Skeletal muscle cell (primary cell): Measurements from ENCODE around the gene CADPS2.

ENCODE experiments used
- DNase-seq: peaks from one replicate; pipeline ENCODE4 v3.0.0-alpha.2; 2010; ENCODE audit warnings: low read depth
- H3K4me3 ChIP-seq: 2 replicates; pipeline ENCODE4 v1.5.1; 2011; ENCODE audit warnings: low read depth, mild to moderate bottlenecking, control low read depth, low read length, moderate library complexity

CADPS2 gene

DNA sequence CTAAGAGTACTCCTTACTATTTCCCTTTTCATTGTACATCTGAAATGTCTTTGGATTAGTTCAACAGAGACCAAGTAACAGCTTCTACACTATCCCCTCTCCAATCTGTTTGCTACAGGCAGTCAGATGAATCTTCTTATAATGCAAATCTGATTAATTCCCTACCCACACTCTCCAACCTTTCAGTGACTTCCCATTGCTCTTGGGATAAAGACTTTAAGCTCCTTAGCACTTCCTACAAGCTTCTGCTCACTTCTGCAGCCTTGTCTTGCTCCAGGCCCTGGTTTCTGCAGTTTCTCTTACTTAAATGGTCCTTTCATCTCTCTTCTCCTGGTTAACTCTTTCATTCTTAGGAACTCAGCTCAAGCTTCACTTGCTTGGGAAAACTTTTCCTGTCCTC, 516.5 kb downstream of the CADPS2 start:
- no peak for DNase-seq
- H3K4me3 ChIP-seq = no peak overlapping the region

DNA sequence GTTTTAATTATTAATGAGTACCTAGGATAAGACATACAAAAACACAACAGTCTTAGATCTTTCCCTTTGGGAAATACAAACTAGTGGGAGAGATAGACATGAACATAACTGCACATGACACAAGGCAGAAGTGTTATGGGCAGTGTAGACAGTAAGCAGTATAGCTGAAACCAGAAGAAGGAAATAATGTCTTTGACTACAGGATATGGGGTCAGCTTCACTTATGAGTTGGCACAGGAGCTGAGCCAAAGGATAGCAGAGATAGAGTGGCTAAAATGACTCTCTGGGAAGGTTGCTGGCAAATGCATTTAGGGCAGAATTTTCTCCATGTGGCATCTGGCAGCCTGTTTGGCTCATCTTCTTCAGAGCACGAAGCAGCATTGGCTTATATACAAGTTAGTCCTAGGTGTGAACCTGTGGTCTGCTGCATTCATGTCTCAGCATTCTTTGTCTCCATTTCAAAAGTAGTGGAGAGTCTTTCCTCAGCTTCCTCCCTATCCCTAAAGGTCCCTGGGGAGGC, 521.4 kb downstream of the CADPS2 start:
- H3K4me3 ChIP-seq = no peak overlapping the region
- DNase-seq = no peak

DNA sequence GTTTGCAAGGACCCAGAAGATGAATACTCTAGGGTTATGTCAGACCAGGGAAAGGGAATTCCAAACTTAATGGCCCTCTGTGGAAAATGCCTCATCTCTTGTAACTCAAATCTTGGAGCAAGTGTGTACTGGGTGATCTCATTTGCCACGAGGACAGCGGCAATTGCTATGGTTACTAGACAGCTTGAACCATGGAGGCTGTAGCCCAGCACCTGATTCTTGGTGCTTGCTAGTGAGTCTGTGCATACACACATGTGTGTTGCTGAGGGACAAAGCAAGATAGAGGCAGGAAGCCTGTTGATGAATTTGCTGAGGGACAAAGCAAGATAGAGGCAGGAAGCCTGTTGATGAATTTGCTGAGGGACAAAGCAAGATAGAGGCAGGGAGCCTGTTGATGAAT, 523.1 kb downstream of the CADPS2 start:
- no peak for DNase-seq
- H3K4me3 ChIP-seq = no peak overlapping the region

DNA sequence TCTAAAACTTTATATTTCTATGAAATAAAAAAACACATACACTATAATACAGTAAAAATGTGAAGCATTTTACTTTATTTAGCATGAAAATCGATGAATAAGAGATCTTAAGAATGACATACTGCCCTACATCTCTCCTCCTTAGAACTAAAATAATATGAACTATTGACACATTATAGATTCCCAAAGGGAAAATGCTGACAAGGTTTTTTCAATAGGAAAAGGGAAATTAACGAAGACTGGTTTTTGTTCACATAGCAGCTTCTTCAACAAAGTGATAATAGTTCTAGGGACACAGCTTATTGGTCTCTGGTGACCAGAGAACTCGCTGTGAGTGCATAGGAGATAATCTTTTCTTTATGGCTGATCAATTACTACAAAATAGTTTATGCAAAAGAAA, 523.8 kb downstream of the CADPS2 start:
- H3K4me3 ChIP-seq = no peak overlapping the region
- DNase-seq = no peak

DNA sequence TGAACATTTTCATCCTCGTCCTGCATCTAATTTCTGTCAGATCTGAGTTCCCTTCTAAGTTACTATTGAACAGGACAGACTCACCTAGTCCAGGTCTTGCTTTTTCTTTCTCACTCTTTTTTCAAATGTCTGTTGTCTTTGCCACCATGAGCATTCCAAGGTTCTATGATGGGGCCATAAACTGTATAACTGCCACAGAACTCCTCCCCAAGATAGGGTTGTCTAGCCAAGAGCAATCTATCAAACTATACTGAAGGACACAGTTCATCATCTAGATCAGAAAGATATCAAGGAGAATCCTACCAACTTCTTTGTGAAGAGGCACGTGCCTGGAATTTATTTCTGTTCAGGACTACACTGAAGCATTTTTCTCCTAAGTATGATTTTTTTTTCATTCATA, 531.6 kb downstream of the CADPS2 start:
- H3K4me3 ChIP-seq = no peak overlapping the region
- no peak for DNase-seq

DNA sequence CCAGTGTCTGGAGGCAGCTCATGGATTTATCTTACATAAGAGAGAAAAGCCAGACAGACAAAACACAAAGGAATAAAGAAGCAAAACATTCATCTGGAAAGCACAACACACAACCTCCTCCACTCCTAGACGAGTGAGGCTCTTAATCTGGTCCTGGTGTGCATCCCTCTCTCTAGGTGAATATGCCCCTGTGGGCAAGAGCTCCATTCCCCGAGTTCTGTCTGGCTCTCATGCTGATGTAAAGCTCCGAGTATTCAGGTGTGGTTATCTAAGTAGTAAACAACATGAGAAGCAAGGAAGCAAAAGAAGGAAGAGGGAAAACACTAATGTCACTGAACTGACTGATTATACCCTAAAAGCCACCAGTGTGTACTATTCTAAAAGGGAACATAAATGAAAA, 533.8 kb downstream of the CADPS2 start:
- H3K4me3 ChIP-seq = no peak overlapping the region
- no peak for DNase-seq

DNA sequence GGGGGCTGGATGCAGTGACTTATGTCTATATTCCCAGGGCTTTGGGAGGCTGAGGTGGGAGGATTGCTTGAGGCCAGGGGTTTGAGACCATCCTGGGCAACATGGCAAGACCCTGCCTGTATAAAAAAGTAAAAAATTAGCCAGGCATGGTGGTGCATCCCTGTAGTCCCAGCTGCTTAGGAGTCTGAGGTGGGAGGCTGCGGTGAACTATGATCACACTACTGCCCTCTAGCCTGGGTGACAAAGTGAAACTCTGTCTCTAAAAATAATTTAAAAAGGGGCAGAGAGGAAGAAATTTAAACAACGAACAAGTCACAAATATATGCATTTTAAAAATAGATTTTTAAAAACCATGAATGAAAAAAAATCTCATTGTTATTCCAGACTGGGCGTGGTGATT, 535.6 kb downstream of the CADPS2 start:
- no peak overlapping the region for H3K4me3 ChIP-seq

DNA sequence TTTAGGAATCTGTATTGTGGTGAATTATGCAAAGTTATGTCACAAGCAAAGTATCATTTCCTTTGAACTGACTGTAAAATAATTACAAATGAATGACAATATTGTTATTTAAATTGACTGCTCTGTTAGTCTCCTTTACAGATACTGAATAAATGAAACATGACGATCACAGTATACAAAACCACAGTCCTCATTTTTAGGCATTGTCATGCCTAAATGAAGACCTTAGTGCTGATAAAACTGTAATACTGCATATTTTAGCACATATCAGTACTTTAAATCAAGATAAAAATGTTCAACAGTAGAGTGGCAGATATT, 542.0 kb downstream of the CADPS2 start:
- DNase-seq = no peak
- no peak overlapping the region for H3K4me3 ChIP-seq

More for the DNA sequence above, 535.6 kb downstream of the CADPS2 start:
- DNase-seq = no peak

DNA sequence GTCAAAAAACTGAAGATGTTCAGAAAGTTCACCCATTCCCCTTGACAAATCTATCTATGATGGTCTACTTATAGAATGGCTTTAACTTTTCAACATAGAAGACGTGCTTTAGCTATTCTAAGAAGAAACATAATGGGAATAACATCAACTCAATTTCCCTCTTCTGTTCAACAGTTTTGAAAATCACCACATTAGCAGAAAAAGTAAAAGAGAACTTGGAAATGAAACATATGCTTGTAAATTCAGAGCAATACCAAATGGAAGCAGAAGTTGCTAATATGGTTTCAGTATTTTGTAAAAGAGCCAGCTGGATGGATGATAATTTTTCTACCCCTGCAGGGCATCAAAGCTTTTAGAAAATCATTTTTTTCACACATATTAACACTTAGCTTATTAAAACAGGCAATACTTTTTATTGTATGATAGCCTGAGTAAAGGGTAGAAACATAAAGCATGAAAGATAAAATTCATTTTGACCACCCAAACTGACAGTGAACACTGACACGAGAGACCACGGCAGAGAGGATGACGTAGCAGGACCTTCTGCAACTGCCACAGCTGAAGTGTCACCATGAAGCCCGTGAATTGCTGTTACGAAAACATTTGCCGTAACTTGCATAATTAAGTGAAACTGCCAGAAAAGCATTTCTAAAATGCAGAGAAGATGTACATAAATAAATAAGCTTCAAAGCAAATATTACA, 542.5 kb downstream of the CADPS2 start:
- H3K4me3 ChIP-seq = no peak overlapping the region
- DNase-seq = no peak

DNA sequence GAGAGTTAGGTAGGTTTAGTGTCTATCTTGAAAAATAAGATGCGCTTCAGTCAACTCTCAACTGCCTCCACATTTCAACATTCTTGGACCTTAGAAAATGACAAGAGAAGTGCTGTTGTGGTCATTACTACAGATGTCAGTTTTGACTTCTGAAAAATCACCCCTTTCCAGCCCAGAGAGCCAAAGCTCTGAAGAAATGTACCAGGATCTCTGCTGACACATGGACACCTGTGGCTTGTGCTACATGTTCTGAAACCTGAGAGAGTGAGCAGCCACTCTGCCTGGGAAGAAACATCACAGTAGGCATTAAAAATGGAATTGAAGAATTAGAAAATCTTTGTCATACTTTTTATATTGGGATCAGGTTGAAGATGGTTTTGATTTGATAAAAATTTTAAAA, 545.8 kb downstream of the CADPS2 start:
- no peak for DNase-seq
- H3K4me3 ChIP-seq = no peak overlapping the region

DNA sequence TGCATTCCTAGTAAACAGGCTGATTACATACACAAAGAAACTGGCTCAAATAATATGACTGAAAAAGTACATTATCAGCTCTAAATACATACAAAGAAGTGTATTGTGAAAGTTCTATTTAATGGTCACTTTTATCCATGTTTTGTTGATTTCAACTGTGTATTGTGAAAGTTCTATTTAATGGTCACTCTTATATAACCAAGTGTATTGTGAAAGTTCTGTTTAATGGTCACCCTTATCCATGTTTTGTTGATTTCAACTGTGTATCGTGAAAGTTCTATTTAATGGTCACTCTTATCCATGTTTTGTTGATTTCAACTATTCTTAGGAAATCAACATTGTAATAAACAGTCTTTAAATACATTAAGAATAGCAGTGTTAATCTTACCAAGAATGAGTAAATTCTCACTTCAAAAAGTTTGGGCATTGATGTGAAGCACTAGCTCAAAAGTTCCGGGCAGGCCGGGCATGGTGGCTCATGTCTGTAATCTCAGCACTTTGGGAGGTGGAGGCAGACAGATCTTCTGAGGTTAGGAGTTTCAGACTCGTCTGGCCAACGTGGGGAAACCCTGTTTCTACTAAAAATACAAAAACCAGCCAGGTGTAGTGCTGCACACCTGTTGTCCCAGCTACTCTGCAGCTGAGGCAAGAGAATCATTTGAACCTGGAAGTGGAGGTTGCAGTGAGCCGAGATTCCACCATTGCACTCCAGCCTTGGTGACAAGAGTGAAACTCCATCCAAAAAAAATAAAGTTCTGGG, 546.9 kb downstream of the CADPS2 start:
- no peak for DNase-seq
- no peak overlapping the region for H3K4me3 ChIP-seq

DNA sequence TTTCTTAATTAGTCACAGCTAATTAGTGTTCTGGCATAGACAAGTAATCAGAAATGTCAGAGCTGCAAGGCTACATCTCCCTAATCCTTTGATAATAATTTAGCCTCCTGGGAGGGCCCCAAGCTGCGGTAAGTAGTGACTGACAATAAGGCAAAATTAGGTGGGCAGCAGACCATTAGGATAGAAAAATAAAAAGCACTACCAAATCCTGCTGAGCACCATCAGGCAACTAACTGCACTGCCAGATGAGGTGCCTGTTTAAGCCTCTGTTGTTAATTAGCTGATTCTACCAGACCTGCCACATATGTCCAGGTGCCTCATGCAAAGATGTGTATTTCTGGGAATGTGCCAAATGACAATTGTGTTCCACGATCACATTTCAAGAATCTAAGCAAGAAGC, 549.2 kb downstream of the CADPS2 start:
- no peak for DNase-seq
- no peak overlapping the region for H3K4me3 ChIP-seq

DNA sequence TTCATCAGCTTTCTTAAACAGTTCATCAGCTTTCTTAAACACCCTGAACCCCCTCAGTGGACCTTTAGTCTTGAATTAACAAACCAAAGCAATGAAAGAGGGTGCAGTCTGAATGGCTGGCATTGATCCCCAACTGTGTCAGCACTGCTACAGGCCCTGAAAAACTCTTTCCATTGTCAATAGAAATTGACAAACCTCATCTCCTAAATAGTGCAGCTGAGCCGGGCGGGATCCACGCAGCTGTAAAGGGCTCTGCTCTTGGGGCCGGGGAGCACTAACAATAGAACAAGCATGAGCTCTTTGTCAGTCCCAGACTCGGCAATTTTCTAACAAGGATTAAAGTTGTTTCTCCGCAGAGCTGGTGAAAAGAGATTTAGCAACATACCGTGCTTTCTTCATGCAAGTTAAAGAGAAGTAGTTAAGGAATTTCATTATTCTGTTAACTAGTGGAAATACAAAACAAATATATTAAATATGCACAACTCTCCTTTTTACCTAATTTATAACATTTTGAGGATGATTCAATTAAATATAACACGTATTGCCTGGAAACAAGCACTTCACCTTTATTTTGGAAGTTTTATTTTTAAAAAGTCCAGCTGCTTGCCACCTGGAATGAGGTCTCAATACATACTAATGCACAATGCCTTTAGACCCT, 557.0 kb downstream of the CADPS2 start:
- no peak overlapping the region for H3K4me3 ChIP-seq
- no peak for DNase-seq

DNA sequence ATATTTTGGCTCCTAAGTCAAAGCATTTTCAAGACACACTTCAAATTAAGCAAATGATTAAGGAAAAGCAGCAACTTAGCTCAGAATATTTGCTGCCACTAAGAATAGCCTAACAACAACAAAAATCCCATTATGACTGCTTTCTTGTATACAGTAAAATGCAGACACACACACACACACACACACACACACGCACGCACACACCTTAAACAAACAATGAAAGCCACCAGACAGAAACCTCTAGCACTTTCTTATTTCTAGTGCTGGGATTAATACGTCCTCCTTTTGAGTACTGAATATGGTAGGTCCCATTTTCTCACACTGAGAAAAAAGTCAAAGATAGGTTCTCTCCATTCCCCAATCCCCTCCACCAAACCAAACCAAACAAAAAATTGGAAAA, 558.3 kb downstream of the CADPS2 start:
- H3K4me3 ChIP-seq = no peak overlapping the region
- no peak for DNase-seq

DNA sequence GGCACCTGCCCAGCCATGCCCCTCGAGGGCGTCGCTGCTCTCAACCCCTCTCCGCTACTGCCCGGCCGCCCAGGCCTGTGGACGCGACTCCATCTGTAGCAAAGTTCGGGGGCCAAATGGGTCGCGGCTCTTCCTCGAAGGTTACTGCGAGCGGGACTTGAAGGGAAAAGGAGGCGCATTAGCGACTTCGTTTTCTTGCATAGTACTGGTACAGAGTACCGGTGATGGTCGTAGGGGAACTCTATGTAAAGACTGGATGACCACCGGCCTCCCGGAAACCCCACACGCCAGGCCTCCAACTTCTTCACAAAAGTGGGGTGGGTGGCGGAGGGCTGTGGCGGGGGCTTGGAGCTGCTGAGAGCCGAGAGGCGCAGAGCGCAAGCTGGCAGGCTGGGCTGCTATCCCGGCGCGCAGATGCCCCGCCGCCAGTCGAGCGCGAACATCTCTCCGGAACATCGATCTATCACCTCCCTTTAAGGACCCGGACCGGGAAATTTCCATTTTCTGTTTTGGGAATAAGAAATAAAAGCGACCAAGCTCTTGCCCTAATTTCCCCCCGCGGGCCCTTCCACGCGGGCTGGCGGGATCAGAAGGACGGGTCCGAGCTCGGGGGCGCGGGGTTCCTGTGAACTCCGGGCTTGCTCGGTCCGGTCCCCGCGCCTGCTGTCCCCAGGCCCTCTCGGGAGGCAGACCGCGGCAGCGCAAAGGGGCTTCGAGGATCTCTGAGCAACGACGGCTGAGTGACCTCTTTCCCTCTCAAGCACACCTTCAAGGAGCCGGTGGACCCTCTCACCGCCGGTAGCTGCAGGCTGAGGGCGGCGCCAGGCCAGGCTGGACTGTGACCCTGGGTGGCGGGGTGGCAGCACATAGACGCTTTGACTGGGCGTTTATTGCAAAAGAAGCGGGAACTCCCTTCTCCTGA, 569.5 kb downstream of the CADPS2 start:
- DNase-seq = no peak

DNA sequence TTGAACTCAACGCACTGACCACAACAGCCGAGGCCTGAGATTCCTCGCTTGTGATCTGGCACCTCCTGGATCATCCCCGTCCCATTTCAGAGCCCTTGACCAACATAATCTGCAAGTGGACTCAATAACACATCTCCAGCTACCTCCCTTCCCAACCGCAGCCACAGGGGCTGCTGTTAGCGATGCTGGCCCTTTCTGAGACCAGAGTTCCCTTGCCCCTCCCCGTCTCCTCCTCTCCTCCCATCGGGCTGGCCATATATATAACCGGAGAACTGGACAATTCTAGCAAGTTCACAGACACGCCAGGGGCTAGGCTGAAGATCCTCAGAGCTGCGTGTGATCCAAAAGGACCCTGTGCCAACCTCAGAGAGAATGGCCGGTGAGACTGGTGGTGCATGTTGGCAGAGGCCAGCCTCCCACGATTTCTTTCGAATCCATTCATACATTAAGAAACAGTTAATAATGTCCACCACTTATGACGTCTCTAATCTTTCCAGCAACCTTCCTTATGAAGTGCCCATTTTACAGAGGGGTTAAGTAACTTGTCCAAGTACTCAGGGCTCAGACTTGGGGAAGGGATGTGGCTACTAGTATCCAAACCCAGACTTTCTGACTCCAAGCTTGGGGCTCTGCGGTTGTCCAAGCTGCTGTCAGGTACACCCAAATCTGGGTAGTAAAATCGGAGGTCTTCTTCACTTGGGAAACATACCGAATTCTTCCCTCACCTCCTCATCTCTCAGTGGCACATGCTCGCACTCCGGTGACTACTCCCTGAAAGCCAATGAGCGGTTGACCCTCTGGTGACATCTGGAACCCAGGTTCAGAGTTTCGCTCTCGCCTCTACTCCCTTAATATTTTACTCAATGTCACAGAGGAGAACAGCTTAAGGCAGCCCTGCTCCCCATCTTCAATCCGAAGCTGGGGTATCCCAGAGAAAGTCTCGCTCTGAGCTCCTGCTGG, 570.5 kb downstream of the CADPS2 start:
- DNase-seq = no peak
- H3K4me3 ChIP-seq = no peak overlapping the region

More for the DNA sequence above, 569.5 kb downstream of the CADPS2 start:
- H3K4me3 ChIP-seq = no peak overlapping the region

DNA sequence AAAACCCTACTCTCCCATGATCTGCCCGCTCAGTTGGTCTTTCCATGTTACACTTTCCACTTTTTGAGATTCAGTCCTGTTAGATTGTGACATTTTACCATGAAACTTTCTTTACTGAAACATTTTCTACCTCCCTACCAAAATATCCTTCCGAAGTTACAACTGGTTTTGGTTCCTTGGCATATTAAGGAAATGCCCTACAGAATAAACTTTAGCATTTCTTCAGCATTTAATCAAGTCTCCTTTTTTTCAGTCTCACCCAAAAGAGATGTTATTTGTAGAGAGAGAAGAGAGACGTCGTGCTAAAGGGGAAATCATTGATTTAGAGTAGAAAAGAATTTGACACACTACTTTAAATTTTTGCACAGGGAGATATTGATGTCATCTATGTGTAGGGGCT, 572.0 kb downstream of the CADPS2 start:
- H3K4me3 ChIP-seq = no peak overlapping the region
- DNase-seq = no peak

DNA sequence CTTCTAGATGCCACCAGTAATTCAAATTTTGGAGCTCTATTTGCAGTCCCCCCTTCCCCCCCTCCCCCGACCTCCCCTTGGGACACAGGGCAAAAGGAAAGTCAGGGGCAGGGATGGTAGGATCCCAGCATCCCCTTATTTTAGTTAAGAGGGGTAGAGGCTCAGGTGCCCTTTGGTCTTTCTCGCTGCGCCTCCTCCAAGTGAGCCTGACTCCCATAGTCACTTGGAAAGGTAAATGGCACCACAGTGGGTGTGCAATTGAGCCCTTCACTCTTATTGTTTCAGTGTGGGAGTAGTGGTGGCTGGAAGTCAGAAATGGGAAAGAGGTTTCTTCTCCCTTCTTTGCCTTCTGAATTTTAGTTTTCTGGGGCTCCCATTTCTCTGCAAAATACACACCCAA, 573.5 kb downstream of the CADPS2 start:
- no peak overlapping the region for H3K4me3 ChIP-seq
- no peak for DNase-seq
